HG03060 (cell line): Measurements from ENCODE around the gene ASTL.
"Not testable (repeated sequence)": the region's sequence is repeated elsewhere in the genome, so short reads cannot be mapped to it uniquely, and the experiment has no call there.

Experiments used
- ATAC-seq: cut with Tn5 transposase; IDR thresholded peaks from one replicate; pipeline ENCODE4 v1.9.1; 2021; ENCODE audit warnings: low read depth, moderate number of reproducible peaks; ENCODE audit not compliant: unreplicated experiment

The ASTL gene

DNA sequence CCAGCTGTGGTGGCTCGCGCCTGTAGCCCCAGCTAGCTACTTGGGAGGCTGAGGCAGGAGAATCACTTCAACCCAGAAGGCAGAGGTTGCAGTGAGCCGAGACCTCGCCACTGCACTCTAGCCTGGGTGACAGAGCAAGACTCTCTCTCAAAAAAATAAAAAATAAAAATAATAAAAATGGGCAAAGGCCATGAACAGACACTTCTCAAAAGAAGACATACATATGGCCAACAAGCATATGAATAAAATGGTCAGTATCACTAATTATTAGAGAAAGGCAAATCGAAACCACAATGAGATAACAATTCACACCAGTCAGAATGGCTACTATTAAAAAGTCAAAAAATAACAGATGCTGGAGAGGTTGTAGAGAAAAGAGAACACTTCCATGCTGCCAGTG is 22.1 kb upstream of the ASTL start:
- not testable (repeated sequence) for ATAC-seq

GRCh38 chr2:96159084-96159830 is 21.0 kb upstream of the ASTL start:
- no peak for ATAC-seq

GRCh38 chr2:96158554-96158940 is 20.2 kb upstream of the ASTL start:
- no peak for ATAC-seq

GRCh38 chr2:96157649-96158553 is 19.6 kb upstream of the ASTL start:
- peak; percentile 37 for ATAC-seq

GRCh38 chr2:96156926-96157648 is 18.8 kb upstream of the ASTL start:
- ATAC-seq: peak; percentile 33

GRCh38 chr2:96156011-96156820 is 17.9 kb upstream of the ASTL start:
- ATAC-seq: no peak

DNA sequence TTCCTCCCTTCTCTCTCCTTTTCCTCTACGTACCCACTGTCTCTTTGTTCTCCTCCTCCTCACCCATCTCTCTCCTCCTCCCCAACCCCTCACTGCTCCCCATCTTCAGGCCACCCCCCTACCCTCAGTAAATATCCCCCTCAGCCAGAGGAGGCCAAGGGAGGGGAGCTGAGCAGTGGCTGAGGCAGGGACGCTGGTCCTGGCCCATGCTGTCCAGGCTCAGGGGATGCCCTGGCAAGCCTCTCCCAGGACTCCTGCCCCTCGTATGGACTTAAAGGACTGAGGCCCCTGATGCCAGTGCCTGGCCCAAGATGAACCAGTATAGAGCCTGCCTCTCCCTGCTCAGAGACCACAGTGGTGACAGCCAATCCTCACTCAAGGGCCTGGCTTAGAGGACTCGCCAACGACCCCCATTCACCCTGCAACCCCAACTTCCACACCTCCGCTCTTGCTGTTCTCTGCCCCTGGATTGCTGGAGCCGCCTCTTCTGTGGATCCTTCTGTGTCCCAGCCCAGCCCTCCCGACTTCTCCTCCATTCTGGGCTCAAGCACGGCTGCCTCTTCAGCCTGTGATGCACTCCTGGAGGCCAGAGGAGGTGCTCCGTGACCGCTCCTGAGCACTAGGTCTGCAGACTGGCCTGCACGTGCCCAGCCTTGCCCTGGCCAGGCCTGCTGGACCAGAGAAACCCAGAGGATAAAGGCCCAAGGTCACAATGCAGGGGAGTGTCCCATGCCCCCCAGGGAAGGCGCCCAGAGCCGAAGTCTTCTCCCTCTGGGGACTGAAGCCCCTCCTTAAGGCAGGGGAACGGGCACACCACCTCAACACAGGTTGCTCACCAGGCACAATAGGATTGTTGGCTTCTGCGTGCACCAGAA is 16.4 kb upstream of the ASTL start:
- no peak for ATAC-seq

DNA sequence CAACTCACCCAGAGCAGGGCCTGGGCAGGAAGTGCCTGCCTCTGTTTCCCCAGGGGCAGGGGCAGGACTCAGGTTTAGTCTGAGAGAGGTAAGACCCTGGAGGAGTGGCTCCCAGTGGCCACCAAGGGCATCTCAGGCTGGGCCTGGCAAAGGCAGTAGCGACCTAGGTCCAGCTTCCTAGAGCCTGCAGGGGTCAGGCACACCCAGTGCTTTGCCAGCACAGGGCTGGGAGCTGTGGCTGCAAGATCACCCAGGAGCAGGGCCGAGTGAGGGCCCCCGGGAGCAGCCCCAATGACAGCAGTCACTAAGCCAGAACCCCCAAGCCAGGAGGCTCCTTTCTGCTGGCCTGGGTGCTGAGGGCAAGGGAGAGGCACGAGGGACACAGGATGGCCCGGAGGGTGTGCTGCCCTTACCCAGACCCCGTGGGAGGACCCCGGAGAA is 15.7 kb upstream of the ASTL start:
- ATAC-seq: no peak

DNA sequence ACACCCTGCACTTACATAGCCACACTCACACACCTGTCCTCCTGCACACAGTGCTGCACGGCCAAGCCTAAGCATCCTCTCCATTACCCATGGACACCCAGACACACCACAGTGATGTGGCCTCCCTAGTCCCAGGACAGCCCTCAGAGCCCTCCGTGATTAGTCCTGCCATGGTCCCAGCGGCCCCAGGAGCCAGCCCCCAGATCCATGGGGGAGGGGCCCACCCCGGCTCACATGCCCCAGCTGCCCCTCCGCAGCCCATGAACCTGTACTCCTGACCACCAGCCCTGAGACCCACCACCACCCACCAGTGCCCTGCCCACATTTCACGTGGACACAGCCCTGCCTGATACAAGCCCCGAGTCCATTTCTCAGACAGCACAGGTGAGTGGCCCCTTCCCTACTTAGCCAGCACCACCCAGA is 15.0 kb upstream of the ASTL start:
- no peak for ATAC-seq

- ATAC-seq: no peak
Measured at GRCh38 chr2:96152304-96153161, 14.2 kb upstream of the ASTL start.

- no peak for ATAC-seq
Measured at GRCh38 chr2:96151595-96152303, 13.4 kb upstream of the ASTL start.

DNA sequence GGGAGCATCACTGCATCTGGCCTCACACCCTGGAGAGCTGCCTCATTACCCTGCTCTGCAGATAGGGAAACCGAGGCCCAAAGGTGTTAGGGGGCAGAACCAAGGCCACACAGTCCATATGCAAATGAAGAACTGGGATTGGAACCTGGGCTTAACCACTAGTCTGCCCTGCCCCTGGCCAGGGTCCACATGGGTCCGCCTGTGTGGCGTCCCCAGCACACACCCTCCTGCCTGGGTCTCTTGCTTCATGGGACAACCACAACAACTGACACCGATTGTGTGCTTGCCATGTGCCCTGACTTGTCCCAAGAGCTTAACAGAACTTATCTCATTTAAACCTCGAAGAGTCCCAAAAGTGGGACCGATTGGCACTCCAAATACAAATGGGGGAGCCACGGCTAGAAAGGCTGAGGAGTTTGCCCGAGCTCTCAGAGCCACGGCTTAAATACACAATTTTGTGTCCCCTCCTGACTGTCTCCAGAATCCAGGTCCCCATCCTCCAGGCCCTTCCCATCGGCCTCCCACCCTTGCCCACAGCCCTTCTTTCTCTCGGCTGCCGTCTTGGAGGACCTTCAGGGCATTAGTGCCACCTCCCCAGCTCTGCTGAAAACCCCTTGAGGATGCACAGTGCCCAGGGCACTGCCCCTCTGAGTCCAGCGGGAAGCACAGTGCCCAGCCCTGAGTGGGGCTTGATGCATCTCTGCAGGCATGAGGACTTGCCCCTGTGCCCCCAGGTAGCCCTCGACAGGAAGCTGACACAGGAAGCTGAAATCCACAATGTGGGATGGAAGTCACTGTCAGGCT is 12.7 kb upstream of the ASTL start:
- ATAC-seq: no peak

GRCh38 chr2:96150007-96150640 is 11.8 kb upstream of the ASTL start:
- ATAC-seq: no peak

- ATAC-seq: peak; percentile 44
Measured at GRCh38 chr2:96148410-96149217, 10.3 kb upstream of the ASTL start.

DNA sequence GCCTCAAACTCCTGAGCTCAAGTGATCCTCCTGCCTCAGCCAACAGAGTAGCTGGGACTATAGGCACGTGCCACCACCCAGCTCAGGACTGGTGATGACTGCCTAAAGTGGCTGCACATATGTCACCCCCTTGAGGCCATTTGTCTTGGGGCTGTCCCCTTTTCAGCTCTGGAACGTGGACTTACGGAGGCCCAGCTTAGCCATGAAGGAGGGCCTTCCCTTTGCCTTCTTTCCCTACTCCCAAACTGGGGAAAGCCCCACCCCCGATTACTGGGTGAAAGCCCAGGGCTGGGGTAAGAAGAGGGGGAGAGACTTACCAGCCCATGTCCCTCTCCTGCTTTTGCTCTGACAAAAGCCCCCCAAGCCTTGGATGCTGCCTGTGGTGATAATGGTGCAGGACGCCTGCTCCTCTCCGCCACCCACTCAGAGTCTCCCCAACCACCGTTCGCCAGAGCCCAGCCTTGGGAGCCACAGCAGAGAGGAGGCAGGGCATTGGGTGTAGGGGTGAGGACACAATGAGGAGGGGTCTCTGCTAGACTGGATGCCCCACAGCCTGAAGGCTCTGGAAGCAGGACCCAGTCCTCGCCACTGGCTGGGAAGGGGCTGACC is 9.4 kb upstream of the ASTL start:
- no peak for ATAC-seq
